Suprapubic skin (tissue), 3 donors: ENCODE measurements around the gene CHST7.
"Not testable (repeated sequence)": the region's sequence is repeated elsewhere in the genome, so short reads cannot be mapped to it uniquely, and the experiment has no call there.

Experiments used
- POLR2A ChIP-seq, 2 donors: fragments of 450-650 bp; IDR thresholded peaks; one replicate each; pipeline ENCODE4 v1.6.1; 2017; ENCODE audit warnings: antibody characterized with exemption in 2 of 2, mild to moderate bottlenecking in 2 of 2, moderate library complexity in 2 of 2
- TF ChIP-seq, protein P1 (sequence below), 2 donors: fragments of 200-600 bp in 1 of 2; fragments of 450-650 bp in 1 of 2; sonication (generic) in 1 of 2; IDR thresholded peaks; one replicate each; pipeline ENCODE4 v1.5.1; 2016 to 2019; ENCODE audit warnings: antibody characterized with exemption in 2 of 2, mild to moderate bottlenecking in 1 of 2, moderate library complexity in 1 of 2

DNA sequence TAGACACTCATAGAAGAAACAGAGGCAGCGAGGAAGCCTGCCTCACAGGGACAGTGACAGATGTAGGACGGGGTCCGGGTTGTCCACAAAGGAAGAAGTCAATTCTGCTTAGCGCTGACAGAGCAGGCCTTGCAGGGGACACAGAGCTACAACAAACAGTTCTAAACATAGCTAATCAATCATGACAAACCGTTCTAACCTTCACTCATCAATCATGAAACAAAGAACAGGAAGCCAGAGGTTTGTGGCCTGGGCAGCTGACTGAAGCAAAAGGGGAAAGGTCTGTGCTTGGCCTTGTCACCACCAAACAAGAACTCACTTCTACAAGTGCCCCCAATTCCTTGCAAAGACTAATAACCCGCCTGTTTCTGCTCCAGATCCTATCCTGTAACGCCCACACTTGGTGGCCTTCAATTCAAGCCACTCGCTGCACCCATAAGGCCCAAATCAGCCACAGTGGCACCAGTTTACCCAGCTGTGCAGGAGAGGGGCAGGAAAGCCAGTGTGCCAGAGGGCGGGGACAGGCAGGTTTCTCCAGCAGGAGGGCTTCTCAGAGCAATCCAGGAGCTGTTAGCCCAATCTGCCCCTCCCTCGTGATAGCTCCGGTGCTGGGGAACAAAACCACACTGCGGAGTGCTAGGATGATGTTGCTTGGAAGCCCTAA, 43.7 kb upstream of the CHST7 start:
- TF ChIP-seq, protein P1, sequence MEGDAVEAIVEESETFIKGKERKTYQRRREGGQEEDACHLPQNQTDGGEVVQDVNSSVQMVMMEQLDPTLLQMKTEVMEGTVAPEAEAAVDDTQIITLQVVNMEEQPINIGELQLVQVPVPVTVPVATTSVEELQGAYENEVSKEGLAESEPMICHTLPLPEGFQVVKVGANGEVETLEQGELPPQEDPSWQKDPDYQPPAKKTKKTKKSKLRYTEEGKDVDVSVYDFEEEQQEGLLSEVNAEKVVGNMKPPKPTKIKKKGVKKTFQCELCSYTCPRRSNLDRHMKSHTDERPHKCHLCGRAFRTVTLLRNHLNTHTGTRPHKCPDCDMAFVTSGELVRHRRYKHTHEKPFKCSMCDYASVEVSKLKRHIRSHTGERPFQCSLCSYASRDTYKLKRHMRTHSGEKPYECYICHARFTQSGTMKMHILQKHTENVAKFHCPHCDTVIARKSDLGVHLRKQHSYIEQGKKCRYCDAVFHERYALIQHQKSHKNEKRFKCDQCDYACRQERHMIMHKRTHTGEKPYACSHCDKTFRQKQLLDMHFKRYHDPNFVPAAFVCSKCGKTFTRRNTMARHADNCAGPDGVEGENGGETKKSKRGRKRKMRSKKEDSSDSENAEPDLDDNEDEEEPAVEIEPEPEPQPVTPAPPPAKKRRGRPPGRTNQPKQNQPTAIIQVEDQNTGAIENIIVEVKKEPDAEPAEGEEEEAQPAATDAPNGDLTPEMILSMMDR (IDR thresholded peaks at IDR 0.05) = not testable (repeated sequence)
- TF ChIP-seq POLR2A (IDR thresholded peaks at IDR 0.05) = not testable (repeated sequence)
